Measurements from ENCODE around the gene CD22. TPM values are rescaled to one million over a fixed set of nuclear protein-coding genes. Genes with fewer than 3 reads are reported as not detected.

Gene CD22
- total and polyA plus RNA-seq, 2 donors (not counting 1 experiment from before 2014, with no cell fraction given): 692 to 1,437 TPM

- Histone ChIP-seq H3K9ac (ENCODE audit: low read length) (no peak overlapping the region), H4K20me1 (ENCODE audit: control insufficient read depth, insufficient read depth, low read length, poor library complexity, severe bottlenecking) (no peaks in the 10 kb centered on the region), H3K4me1 (ENCODE audit: control insufficient read depth in 2 of 2, insufficient read depth in 2 of 2, low read length in 2 of 2) (no peaks in the 10 kb centered on the region), H3K27me3 (replicated peaks in 1 of 4; ENCODE audit: control extremely low read depth in 1 of 4, control insufficient read depth in 3 of 4, insufficient read depth in 4 of 4, low read length in 3 of 4) (peaks cover 0 to 3% (median 0%) of the 10 kb centered on the region in 4 experiments), H3K4me3 (ENCODE audit: control extremely low read depth in 1 of 5, extremely low read depth in 1 of 5, insufficient read depth in 1 of 5, low read depth in 2 of 5, low read length in 4 of 5) (no peak overlapping the region), H3K27ac (ENCODE audit: low read length in 2 of 2) (no peak overlapping the region), H3K79me2 (ENCODE audit: control insufficient read depth, insufficient read depth, low read length) (no peaks in the 10 kb centered on the region), H3K36me3 (replicated peaks in 1 of 2; ENCODE audit: control extremely low read depth in 1 of 2, control insufficient read depth in 1 of 2, extremely low read depth in 1 of 2, insufficient read depth in 2 of 2, low read length in 1 of 2) (no peaks in the 10 kb centered on the region), H2AFZ (ENCODE audit: insufficient read depth, low read depth, low read length, poor library complexity, severe bottlenecking) (no peak overlapping the region), H3K4me2 (replicated peaks; ENCODE audit: low read depth, low read length, poor library complexity, severe bottlenecking) (no peak overlapping the region), H3K9me3 (ENCODE audit: control extremely low read depth in 1 of 3, control insufficient read depth in 2 of 3, insufficient read depth in 1 of 3, low read length in 2 of 3) (peaks cover 0 to 5% (median 1%) of the 10 kb centered on the region in 3 donors)
- ChIA-PET CTCF (no interaction called here), POLR2A (no interaction called here)
- no peaks in the 10 kb centered on the region for H3K4me1 Mint-ChIP-seq
- TF ChIP-seq EZH2 (IDR thresholded peaks at IDR 0.05; ENCODE audit: borderline replicate concordance, insufficient read depth, low read depth, low read length, poor library complexity, severe bottlenecking): no peak
- TF ChIP-seq, protein P1, sequence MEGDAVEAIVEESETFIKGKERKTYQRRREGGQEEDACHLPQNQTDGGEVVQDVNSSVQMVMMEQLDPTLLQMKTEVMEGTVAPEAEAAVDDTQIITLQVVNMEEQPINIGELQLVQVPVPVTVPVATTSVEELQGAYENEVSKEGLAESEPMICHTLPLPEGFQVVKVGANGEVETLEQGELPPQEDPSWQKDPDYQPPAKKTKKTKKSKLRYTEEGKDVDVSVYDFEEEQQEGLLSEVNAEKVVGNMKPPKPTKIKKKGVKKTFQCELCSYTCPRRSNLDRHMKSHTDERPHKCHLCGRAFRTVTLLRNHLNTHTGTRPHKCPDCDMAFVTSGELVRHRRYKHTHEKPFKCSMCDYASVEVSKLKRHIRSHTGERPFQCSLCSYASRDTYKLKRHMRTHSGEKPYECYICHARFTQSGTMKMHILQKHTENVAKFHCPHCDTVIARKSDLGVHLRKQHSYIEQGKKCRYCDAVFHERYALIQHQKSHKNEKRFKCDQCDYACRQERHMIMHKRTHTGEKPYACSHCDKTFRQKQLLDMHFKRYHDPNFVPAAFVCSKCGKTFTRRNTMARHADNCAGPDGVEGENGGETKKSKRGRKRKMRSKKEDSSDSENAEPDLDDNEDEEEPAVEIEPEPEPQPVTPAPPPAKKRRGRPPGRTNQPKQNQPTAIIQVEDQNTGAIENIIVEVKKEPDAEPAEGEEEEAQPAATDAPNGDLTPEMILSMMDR (IDR thresholded peaks at IDR 0.05): no peak
- H3K9me3 Mint-ChIP-seq (ENCODE audit: insufficient read depth): no peaks in the 10 kb centered on the region
- ATAC-seq (ENCODE audit: low read depth) (no peak), DNase-seq (no peak)
- no peak overlapping the region for H3K27ac Mint-ChIP-seq
- no peaks in the 10 kb centered on the region for H3K27me3 Mint-ChIP-seq
- no CpG with 5 or more reads among the region's 1 CpG for WGBS (ENCODE audit: insufficient coverage)
- no peak overlapping the region for H3K4me3 Mint-ChIP-seq
- intact Hi-C loops (cut with micrococcal nuclease): no loop called here
Measured at GRCh38 chr19:35368378-35368777, 39.4 kb downstream of the CD22 start.

DNA sequence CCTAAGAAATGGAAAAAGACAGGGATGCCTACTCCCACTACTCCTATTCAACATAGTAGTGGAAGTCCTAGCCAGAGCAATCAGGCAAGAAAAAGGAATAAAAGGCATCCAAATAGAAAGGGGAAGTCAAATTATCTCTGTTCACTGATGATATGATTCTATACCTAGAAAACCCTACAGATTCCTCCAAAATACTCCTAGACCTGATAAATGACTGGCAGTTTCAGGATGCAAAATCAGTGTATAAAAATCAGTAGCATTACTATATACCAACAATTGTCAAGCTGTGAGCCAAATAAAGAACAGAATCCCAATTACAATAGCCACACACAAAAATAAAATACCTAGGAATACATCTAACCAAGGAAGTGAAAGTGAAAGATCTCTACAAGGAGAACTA is 40.5 kb downstream of the CD22 start:
- CTCF ChIA-PET: no interaction called here
- H3K4me1 Mint-ChIP-seq: no peaks in the 10 kb centered on the region
- H3K4me3 Mint-ChIP-seq: no peak overlapping the region
- Histone ChIP-seq H3K27me3 (replicated peaks in 1 of 4; ENCODE audit: control extremely low read depth in 1 of 4, control insufficient read depth in 3 of 4, insufficient read depth in 4 of 4, low read length in 3 of 4) (peaks cover 0 to 3% (median 0%) of the 10 kb centered on the region in 4 experiments), H3K9me3 (ENCODE audit: control extremely low read depth in 1 of 3, control insufficient read depth in 2 of 3, insufficient read depth in 1 of 3, low read length in 2 of 3) (peaks cover 0 to 5% (median 1%) of the 10 kb centered on the region in 3 donors), H3K27ac (ENCODE audit: low read length in 2 of 2) (no peak overlapping the region), H3K4me1 (ENCODE audit: control insufficient read depth in 2 of 2, insufficient read depth in 2 of 2, low read length in 2 of 2) (no peaks in the 10 kb centered on the region), H3K79me2 (ENCODE audit: control insufficient read depth, insufficient read depth, low read length) (no peaks in the 10 kb centered on the region), H3K4me2 (replicated peaks; ENCODE audit: low read depth, low read length, poor library complexity, severe bottlenecking) (no peak overlapping the region), H3K36me3 (replicated peaks in 1 of 2; ENCODE audit: control extremely low read depth in 1 of 2, control insufficient read depth in 1 of 2, extremely low read depth in 1 of 2, insufficient read depth in 2 of 2, low read length in 1 of 2) (no peaks in the 10 kb centered on the region), H2AFZ (ENCODE audit: insufficient read depth, low read depth, low read length, poor library complexity, severe bottlenecking) (no peak overlapping the region), H4K20me1 (ENCODE audit: control insufficient read depth, insufficient read depth, low read length, poor library complexity, severe bottlenecking) (no peaks in the 10 kb centered on the region), H3K9ac (ENCODE audit: low read length) (no peak overlapping the region), H3K4me3 (ENCODE audit: control extremely low read depth in 1 of 5, extremely low read depth in 1 of 5, insufficient read depth in 1 of 5, low read depth in 2 of 5, low read length in 4 of 5) (no peak overlapping the region)
- TF ChIP-seq, protein P1 (IDR thresholded peaks at IDR 0.05): no peak
- no peak for TF ChIP-seq EZH2 (IDR thresholded peaks at IDR 0.05; ENCODE audit: borderline replicate concordance, insufficient read depth, low read depth, low read length, poor library complexity, severe bottlenecking)
- H3K27me3 Mint-ChIP-seq: no peaks in the 10 kb centered on the region
- POLR2A ChIA-PET: no interaction called here
- DNase-seq: no peak
- intact Hi-C loops (cut with micrococcal nuclease): no loop called here
- ATAC-seq (ENCODE audit: low read depth): no peak
- no peak overlapping the region for H3K27ac Mint-ChIP-seq
- H3K9me3 Mint-ChIP-seq (ENCODE audit: insufficient read depth): no peaks in the 10 kb centered on the region
